Endothelial cell of umbilical vein (primary cell): Measurements from ENCODE around the gene DCLK2.

Source experiments
- EZH2 ChIP-seq: IDR thresholded peaks from 2 replicates; pipeline ENCODE4 v1.6.1; 2012; ENCODE audit warnings: borderline replicate concordance, low read depth, mild to moderate bottlenecking, moderate library complexity, low read length, inconsistent platforms; ENCODE audit not compliant: severe bottlenecking
- MAX ChIP-seq: IDR thresholded peaks from 2 replicates; pipeline ENCODE4 v1.6.1; 2011; ENCODE audit not compliant: insufficient read depth, insufficient read length
- POLR2A ChIP-seq: IDR thresholded peaks from 2 replicates; pipeline ENCODE4 v1.6.1; 2012; ENCODE audit warnings: low read depth, mild to moderate bottlenecking, control low read depth, low read length
- POLR2AphosphoS5 ChIP-seq: IDR thresholded peaks from 2 replicates; pipeline ENCODE4 v1.6.1; 2012; ENCODE audit warnings: low read depth, mild to moderate bottlenecking, control low read depth, low read length, moderate library complexity; ENCODE audit not compliant: insufficient read depth
- TF ChIP-seq, protein P1 (sequence below), 2 donors: IDR thresholded peaks; 1 replicate in 1 of 2; 2 replicates in 1 of 2; pipeline ENCODE4 v1.5.1; 2011; ENCODE audit warnings: low read length in 2 of 2, mild to moderate bottlenecking in 2 of 2, moderate library complexity in 2 of 2, control low read depth in 1 of 2, inconsistent platforms in 1 of 2, low read depth in 1 of 2; ENCODE audit not compliant: insufficient read depth in 1 of 2; ENCODE audit errors: extremely low read depth in 1 of 2

DNA sequence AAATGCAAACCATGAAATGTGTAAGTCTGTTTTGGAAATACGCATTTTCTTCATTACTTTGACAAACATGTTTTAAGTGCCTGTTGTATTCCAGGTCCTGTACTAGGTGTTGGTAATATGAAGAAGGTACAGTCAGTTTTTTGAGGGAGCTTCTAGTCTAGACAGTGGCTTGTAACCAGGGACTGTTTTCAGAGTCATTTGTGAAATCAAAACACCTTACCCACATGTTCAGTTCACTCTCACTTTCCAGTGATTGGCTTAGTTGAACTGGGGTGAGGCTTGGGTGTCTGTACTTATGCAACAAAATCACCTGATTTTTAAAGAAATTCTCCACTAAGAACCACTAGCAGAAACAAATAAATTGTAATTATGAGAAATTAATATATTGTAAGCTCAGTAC, 16.4 kb downstream of the DCLK2 start:
- TF ChIP-seq, protein P1, sequence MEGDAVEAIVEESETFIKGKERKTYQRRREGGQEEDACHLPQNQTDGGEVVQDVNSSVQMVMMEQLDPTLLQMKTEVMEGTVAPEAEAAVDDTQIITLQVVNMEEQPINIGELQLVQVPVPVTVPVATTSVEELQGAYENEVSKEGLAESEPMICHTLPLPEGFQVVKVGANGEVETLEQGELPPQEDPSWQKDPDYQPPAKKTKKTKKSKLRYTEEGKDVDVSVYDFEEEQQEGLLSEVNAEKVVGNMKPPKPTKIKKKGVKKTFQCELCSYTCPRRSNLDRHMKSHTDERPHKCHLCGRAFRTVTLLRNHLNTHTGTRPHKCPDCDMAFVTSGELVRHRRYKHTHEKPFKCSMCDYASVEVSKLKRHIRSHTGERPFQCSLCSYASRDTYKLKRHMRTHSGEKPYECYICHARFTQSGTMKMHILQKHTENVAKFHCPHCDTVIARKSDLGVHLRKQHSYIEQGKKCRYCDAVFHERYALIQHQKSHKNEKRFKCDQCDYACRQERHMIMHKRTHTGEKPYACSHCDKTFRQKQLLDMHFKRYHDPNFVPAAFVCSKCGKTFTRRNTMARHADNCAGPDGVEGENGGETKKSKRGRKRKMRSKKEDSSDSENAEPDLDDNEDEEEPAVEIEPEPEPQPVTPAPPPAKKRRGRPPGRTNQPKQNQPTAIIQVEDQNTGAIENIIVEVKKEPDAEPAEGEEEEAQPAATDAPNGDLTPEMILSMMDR (IDR thresholded peaks at IDR 0.05; ENCODE audit: extremely low read depth in 1 of 2, insufficient read depth in 1 of 2, low read depth in 1 of 2, low read length in 2 of 2) = no peak
- TF ChIP-seq POLR2A = no peak
- TF ChIP-seq POLR2AphosphoS5 = no peak
- TF ChIP-seq MAX = no peak
- no peak for TF ChIP-seq EZH2
